HL-60/S4 (cell line): Measurements from ENCODE around the gene TMC3.

ENCODE experiments used
- in situ Hi-C: fragments of 300-500 bp; cut with MboI; formaldehyde crosslinking; loops from 2 replicates; pipeline ENCODE4 v1.14.3; 2022; ENCODE audit warnings: low sequenced_read_pairs

TMC3 gene

GRCh38 chr15:81284256-81285031, 89.6 kb downstream of the TMC3 start:
- in situ Hi-C loops: loop anchor here (10.0 kb wide), 1 partner anchor 120 kb away; no protein-coding TSS in a partner anchor

- in situ Hi-C loops: loop anchor here (10.0 kb wide), 1 partner anchor 122 kb away; no protein-coding TSS in a partner anchor
Measured at GRCh38 chr15:81282911-81283310, 91.1 kb downstream of the TMC3 start.

- in situ Hi-C loops: loop anchor here (10.0 kb wide), 1 partner anchor 122 kb away; no protein-coding TSS in a partner anchor
Measured at GRCh38 chr15:81282606-81282895, 91.5 kb downstream of the TMC3 start.

- in situ Hi-C loops: loop anchor here (10.0 kb wide), 1 partner anchor 123 kb away; no protein-coding TSS in a partner anchor
Measured at GRCh38 chr15:81281766-81282605, 92.0 kb downstream of the TMC3 start.

- in situ Hi-C loops: loop anchor here (10.0 kb wide), 1 partner anchor 123 kb away; no protein-coding TSS in a partner anchor
Measured at GRCh38 chr15:81281456-81281735, 92.6 kb downstream of the TMC3 start.
